Erythroblast (primary cell): Measurements from ENCODE around the gene MAMDC2.

Experiments
- GATA1 ChIP-seq: IDR thresholded peaks from 2 replicates; pipeline ENCODE4 v1.6.1; 2011; ENCODE audit warnings: low read depth, mild to moderate bottlenecking, control low read depth, low read length, moderate library complexity
- POLR2A ChIP-seq: IDR thresholded peaks from 2 replicates; pipeline ENCODE4 v1.6.1; 2011; ENCODE audit warnings: mild to moderate bottlenecking, low read length

DNA sequence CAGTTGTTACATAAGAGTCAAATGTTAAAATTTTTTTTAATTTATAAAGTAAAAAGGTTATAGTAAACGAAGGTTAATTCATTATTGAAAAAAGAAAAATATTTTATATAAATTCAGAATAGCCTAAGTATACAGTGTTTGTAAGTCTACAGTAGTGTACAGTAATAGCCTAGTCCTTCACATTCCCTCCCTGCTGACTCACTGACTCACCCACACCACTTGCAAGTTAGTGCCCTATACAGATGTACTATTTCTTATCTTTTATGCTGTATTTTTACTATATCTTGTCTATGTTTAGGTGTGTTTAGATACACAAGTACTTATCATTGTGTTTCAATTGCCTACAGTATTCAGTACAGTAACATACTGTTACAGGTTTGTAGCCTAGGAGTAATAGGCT is 57.6 kb downstream of the MAMDC2 start:
- no peak for TF ChIP-seq POLR2A
- TF ChIP-seq GATA1, result no peak
